Ovary (tissue), 9 donors: ENCODE data around the gene SNAP47. TPM values are rescaled to one million over a fixed set of nuclear protein-coding genes. Genes with fewer than 3 reads are reported as not detected.
A peak's percentile ranks its signal among the peaks of the same experiment; 100 is the strongest.

Experiments used
- DNase-seq, 5 donors: peaks; one replicate each; pipeline ENCODE4 v3.0.0-alpha.2; 2019 to 2020
- H3K27ac ChIP-seq, 2 donors: fragments of 200-600 bp; one replicate each; pipeline versions ENCODE4 v1.5.1 to v1.8.0; 2019 to 2022
- H3K27me3 ChIP-seq: fragments of 200-600 bp; one replicate; pipeline ENCODE4 v1.8.0; 2022
- H3K36me3 ChIP-seq: fragments of 200-600 bp; sonication (generic); one replicate; pipeline ENCODE4 v1.5.1; 2019
- H3K4me1 ChIP-seq: one replicate; pipeline ENCODE4 v1.8.1; 2013; ENCODE audit warnings: mild to moderate bottlenecking, moderate library complexity; ENCODE audit not compliant: insufficient read depth
- H3K4me3 ChIP-seq: fragments of 200-600 bp; sonication (generic); one replicate; pipeline ENCODE4 v1.5.1; 2017
- H3K9me3 ChIP-seq, 2 donors: fragments of 200-600 bp in 1 of 2; sonication (generic) in 1 of 2; one replicate each; pipeline versions ENCODE4 v1.5.1 to v1.8.1; 2013 to 2019; ENCODE audit warnings: mild to moderate bottlenecking in 1 of 2, moderate library complexity in 1 of 2
- EP300 ChIP-seq: sonication (generic); formaldehyde crosslinking; IDR thresholded peaks from one replicate; pipeline ENCODE4 v1.6.1; 2017; ENCODE audit warnings: antibody characterized with exemption
- POLR2A ChIP-seq: fragments of 450-650 bp; IDR thresholded peaks from one replicate; pipeline ENCODE4 v1.6.1; 2017; ENCODE audit warnings: antibody characterized with exemption, mild to moderate bottlenecking, moderate library complexity
- WGBS, 3 donors: extraction: QIAGEN DNeasy Blood & Tissue Kit in 1 of 3; methylation state at CpG; one replicate each; pipeline versions ENCODE4 v1.1.5 to v1.1.7; 2013 to 2017; 5-methylcytosine and 5-hydroxymethylcytosine counted together
- intact Hi-C, 4 donors: fragments of 100-400 bp; cut with DNase I; formaldehyde crosslinking; loops; one replicate each; pipeline versions ENCODE4 v1.11.0 to v1.15.1; 2022 to 2023
- polyA plus RNA-seq, 2 donors: library from polyadenylated mRNA; stranded (reverse); fragments of 200-250 nt in 1 of 2; fragments of 350-450 nt in 1 of 2; fragmentation: Illumina TruSeq in 1 of 2; extraction: RNeasy Lipid Tissue Mini Kit (QIAGEN cat#74804) in 1 of 2; gene quantifications; one replicate each; pipeline ENCODE4 v1.2.3, GENCODE V29; 2013 to 2014
- total RNA-seq, 7 donors: library from RNA; depleted of rRNA in 2 of 7; stranded (reverse); fragments of >200 nt in 2 of 7; fragmentation: NEBNext Ultra II Directional in 3 of 7; extraction: Animal tissue kit (Norgen Biotek cat#: 25700) in 3 of 7; gene quantifications; one replicate each; pipeline versions ENCODE4 v1.1.0 to v1.2.4, GENCODE V29; 2016 to 2023
- TF ChIP-seq, protein P1 (sequence below), 3 donors: fragments of 450-650 bp in 2 of 3; fragments of 200-600 bp in 1 of 3; IDR thresholded peaks; one replicate each; pipeline versions ENCODE4 v1.5.1 to v1.8.0; 2016 to 2022; ENCODE audit warnings: antibody characterized with exemption in 3 of 3, mild to moderate bottlenecking in 1 of 3
- donor health status: DM: no; HTN: no; CAD: no; lungs with moderate emphysema.
- donor health status: DM: no; HTN: no; CAD: no.
- donor health status: Bipolar disorder and iron deficiency.
- donor health status: DM: yes; HTN: yes; CAD: no.
- donor health status: DM: no; HTN: no; CAD: no.
- donor health status: DM: yes; HTN: yes; CAD: no.

Gene SNAP47
- total and polyA plus RNA-seq, 9 donors, result 43.5 to 135 (median 83.9) TPM

GRCh38 chr1:227757781-227758180 lies 22.5 kb downstream of the SNAP47 start:
- Histone ChIP-seq H3K27ac (peak overlapping the region in 1 of 2 donors; percentile 68), H3K9me3 (no peaks in the 10 kb centered on the region), H3K27me3 (no peaks in the 10 kb centered on the region), H3K4me3 (no peak overlapping the region), H3K4me1 (peaks cover 15% of the 10 kb centered on the region), H3K36me3 (no peaks in the 10 kb centered on the region)
- no peak for DNase-seq
- TF ChIP-seq POLR2A, result no peak
- TF ChIP-seq, protein P1, sequence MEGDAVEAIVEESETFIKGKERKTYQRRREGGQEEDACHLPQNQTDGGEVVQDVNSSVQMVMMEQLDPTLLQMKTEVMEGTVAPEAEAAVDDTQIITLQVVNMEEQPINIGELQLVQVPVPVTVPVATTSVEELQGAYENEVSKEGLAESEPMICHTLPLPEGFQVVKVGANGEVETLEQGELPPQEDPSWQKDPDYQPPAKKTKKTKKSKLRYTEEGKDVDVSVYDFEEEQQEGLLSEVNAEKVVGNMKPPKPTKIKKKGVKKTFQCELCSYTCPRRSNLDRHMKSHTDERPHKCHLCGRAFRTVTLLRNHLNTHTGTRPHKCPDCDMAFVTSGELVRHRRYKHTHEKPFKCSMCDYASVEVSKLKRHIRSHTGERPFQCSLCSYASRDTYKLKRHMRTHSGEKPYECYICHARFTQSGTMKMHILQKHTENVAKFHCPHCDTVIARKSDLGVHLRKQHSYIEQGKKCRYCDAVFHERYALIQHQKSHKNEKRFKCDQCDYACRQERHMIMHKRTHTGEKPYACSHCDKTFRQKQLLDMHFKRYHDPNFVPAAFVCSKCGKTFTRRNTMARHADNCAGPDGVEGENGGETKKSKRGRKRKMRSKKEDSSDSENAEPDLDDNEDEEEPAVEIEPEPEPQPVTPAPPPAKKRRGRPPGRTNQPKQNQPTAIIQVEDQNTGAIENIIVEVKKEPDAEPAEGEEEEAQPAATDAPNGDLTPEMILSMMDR (IDR thresholded peaks at IDR 0.05), result no peak
- no peak for TF ChIP-seq EP300
- intact Hi-C loops, result no loop called here
- WGBS, 3 donors, result 64 to 75% (median 70%) methylated on average over 2 of the region's 2 CpGs

GRCh38 chr1:227758366-227758765 lies 23.1 kb downstream of the SNAP47 start:
- no peak for DNase-seq
- no peaks in the 10 kb centered on the region for H3K27me3 ChIP-seq
- no peaks in the 10 kb centered on the region for H3K36me3 ChIP-seq
- peak overlapping the region in 1 of 2 donors; percentile 68 for H3K27ac ChIP-seq
- 64 to 75% (median 74%) methylated on average over 6 of the region's 6 CpGs for WGBS, 3 donors
- no peak for TF ChIP-seq EP300
- TF ChIP-seq POLR2A, result no peak
- TF ChIP-seq, protein P1 (IDR thresholded peaks at IDR 0.05), result no peak
- H3K9me3 ChIP-seq, result no peaks in the 10 kb centered on the region
- intact Hi-C loops, result no loop called here
- peaks cover 13% of the 10 kb centered on the region for H3K4me1 ChIP-seq
- no peak overlapping the region for H3K4me3 ChIP-seq

GRCh38 chr1:227759341-227760300 lies 24.4 kb downstream of the SNAP47 start:
- DNase-seq, result peak; percentile 76 to 82 (median 78)
- no peaks in the 10 kb centered on the region for H3K27me3 ChIP-seq
- H3K4me1 ChIP-seq, result peaks cover 2% of the 10 kb centered on the region
- H3K9me3 ChIP-seq, result no peaks in the 10 kb centered on the region
- TF ChIP-seq, protein P1 (IDR thresholded peaks at IDR 0.05), result no peak
- TF ChIP-seq POLR2A (no peak), EP300 (no peak)
- no peak overlapping the region for H3K4me3 ChIP-seq
- peak overlapping the region in 1 of 2 donors; percentile 75 for H3K27ac ChIP-seq
- WGBS, 3 donors, result 50 to 75% (median 52%) methylated on average over 15 of the region's 15 CpGs
- intact Hi-C loops, result loop anchor here in 1 of 4 donors (10.0 kb wide), 1 partner anchor 185 kb away; the partner anchor contains the start of gene WNT9A
- no peaks in the 10 kb centered on the region for H3K36me3 ChIP-seq

- 83 to 86% (median 83%) methylated on average over 9 of the region's 9 CpGs for WGBS, 3 donors
- Histone ChIP-seq H3K4me1 (peaks cover 2% of the 10 kb centered on the region), H3K36me3 (no peaks in the 10 kb centered on the region), H3K27me3 (no peaks in the 10 kb centered on the region), H3K27ac (peak overlapping the region in 1 of 2 donors; percentile 37), H3K9me3 (no peaks in the 10 kb centered on the region), H3K4me3 (no peak overlapping the region)
- DNase-seq, result no peak
- intact Hi-C loops, result loop anchor here in 1 of 4 donors (10.0 kb wide), 1 partner anchor 184 kb away; the partner anchor contains the start of gene WNT9A
- TF ChIP-seq EP300, result no peak
Observed at GRCh38 chr1:227760377-227760776, 25.1 kb downstream of the SNAP47 start.
